NCI-H2029 treated with DMSO at 0.1 percent for 48 hours (cell line): ENCODE results near the gene NMUR2.

Experiments used
- DNase-seq: peaks from one replicate; lab custom pipeline; 2025; lab: John Stamatoyannopoulos, UW

Gene NMUR2, protein sequence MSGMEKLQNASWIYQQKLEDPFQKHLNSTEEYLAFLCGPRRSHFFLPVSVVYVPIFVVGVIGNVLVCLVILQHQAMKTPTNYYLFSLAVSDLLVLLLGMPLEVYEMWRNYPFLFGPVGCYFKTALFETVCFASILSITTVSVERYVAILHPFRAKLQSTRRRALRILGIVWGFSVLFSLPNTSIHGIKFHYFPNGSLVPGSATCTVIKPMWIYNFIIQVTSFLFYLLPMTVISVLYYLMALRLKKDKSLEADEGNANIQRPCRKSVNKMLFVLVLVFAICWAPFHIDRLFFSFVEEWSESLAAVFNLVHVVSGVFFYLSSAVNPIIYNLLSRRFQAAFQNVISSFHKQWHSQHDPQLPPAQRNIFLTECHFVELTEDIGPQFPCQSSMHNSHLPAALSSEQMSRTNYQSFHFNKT

DNA sequence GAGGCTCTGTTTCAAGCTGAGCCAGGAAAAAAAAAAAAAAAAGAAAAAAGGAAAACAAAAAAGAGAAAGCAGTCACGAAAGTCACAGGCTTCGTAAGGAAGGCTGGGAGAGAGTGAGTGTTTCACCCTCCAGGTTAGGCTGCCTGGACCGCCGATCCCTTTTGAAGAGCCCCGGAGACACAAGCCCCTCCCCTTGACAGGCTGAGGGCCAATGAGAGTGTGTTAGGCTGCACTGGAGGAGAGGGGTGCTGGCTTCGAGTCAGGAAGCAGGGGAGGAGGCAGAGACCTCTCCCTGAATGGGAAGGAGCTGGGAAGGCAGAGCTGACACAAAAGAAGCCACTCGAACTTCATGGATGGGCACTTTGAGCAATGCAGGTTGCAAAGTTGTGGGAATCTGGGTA, at the start of gene NMUR2:
TSS of gene NMUR2 (minus strand) at position 135 of the 400 bp plus-strand sequence. CDS start 166 bp downstream, outside the sequence.
- peak; percentile 17 for DNase-seq

DNA sequence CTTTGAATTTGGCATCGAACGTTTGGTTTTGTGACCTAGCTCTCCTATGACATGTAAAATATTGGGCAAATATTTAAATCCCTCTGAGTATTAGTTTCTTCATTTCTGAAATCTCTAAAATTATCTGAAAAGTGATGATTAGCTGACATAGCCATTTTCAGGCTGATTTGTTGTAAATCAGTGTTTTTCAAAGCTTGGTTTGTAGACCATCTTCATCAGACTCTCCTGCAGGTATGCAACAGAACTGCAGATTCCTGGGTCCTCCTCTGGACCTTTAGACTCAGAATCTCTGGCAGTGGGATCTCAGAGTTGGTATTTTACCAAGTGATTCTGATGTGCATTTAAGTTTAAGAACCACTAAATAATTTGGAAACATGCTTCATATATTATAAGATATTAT, 38.9 kb upstream of the NMUR2 start:
- DNase-seq, result no peak

DNA sequence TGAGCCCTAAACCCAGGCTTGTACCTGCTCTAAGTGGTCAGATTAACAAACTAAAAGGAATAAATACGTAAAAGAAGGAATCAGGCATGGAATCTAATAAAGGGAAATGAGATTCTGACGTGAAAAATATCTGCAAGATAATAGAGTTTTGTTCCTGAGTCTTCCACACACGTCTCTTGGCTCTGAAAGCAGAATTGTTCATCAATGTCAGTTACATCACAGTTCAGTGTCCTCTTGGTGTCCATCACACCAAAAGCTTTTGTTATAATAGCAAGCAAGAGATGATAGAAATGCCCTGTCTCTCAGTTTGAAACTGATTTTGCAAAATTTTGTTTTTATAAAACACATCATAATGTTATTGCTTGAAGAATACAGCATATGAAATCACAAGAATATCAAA, 34.7 kb upstream of the NMUR2 start:
- DNase-seq, result no peak

DNA sequence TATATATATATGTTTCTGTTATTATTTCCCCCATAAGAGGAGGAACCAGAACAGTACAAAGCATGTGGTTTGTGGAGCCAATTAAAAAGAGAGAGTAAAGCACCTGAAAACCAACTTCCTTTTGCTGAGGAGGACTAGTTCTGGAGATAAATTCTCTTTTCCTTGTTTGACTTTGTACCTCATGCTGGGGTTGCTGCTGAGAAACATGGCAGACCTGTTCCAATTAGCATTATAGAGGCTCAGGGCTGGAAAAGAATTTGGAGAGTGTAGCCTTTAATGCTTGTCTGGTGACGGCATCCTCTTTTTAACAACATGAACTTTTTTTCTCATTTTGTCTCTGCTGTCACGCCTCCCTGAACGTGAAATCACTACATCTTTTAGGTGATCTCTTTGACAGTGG, 32.8 kb upstream of the NMUR2 start:
- no peak for DNase-seq

DNA sequence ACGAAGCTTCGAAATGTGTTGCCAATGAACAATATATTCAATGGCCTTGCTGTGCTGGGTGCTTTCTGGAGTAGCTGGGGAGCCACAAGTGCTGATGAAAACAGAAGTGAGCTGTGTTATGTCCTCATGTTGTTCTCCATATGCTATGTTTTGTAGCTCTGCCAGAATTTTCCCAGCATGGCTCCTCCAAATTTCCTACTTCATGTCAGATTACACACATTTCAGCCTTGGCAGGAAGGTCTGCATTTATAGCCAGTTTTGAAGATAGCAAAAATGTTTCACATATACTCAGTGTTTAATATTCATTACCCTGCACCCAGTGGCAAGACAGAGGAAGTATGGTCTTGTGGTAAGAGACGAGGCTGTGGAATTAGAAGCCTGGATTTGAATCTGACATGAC, 22.6 kb upstream of the NMUR2 start:
- no peak for DNase-seq

DNA sequence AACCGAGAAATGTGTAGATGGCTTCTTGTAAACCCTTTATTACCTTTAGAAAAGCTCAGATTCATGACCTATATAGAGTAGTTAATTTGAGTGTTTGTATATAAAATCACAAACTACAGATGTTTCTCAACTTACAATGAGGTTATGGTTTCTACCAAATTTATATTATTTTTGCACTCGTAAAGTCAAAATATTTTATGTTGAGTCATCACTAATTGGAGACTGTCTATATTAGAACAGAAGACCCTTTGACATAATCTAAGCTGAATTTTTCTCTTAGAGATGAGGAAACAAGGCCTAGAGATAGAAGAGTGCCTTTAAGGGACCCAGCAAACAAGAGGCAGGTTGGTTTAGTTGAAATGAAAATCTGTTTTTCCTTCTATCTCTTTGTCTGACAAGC, 20.0 kb upstream of the NMUR2 start:
- no peak for DNase-seq

DNA sequence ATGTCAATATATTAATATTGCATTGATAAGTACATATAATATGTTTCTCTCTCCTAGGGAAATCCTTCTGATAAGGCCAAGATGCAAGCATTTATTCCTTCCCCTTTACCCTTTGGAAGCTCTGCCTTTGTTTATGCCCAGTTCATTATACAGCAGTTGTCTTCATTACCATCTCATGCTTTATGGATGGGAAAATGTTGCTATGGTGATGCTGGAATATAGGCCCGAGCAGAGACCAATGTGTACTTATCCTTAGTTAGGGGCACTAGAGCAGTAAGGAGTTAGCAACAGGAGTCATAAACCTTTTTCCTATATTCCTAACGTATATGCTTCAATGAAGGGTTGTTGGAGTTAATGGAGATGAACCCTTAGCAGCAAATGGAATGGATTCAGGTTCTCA, 19.4 kb upstream of the NMUR2 start:
- no peak for DNase-seq

DNA sequence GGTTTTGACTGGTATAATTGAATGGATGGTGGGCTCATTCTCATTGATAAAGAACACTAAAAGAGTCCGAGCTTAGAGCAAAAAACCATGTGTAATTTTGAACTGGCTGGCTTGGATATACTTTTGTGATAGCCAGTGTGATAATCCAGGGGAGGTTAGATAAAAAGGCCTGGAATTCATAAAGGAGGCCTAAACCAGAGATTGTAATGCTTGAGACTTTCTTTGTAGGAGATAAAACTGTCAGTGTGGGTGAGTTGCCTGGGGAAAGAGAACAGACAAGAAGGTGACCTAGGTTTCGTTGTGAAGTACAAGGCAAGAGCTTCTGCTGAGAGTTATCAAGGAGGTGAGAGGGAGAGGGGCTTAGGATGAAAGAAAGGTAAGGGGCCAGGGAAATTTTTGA, 17.0 kb upstream of the NMUR2 start:
- DNase-seq, result no peak

DNA sequence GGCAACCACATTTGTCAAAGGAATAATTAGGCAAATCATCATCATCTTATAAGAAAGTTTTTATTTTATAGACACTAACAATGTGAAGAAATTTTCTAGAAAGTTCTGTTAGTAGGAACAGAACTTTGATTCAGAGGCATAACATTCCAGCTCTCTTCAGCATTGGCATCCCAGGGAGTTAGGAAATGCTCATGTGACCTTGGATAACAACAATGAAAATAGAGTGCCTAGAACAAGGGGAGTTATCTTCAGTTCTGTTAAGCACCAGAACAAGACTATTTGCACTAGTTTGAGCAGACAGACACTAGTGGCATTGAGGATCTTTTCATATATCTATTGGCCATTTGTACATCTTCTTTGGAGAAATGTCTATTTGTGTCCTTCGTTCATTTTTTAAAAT, 7.0 kb upstream of the NMUR2 start:
- DNase-seq, result no peak

DNA sequence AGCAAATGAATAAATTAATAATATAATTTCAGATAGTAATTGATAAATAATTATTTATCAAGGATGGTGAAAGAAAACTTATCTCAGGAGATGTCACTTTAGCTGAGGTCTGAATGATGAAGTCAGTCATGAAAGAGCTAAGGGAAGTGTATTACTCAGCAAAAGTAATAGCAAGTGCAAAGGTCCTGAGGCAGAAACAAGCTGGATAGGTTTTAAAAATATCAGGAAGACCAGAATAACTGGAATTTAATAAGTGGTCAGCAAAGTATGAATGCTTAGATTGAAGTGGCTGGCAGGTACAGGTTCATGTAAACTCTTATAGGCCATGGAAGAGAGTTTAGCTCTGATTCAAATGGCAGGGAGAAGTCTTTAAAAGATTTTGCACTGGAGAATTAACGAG, 1.0 kb upstream of the NMUR2 start:
- no peak for DNase-seq

DNA sequence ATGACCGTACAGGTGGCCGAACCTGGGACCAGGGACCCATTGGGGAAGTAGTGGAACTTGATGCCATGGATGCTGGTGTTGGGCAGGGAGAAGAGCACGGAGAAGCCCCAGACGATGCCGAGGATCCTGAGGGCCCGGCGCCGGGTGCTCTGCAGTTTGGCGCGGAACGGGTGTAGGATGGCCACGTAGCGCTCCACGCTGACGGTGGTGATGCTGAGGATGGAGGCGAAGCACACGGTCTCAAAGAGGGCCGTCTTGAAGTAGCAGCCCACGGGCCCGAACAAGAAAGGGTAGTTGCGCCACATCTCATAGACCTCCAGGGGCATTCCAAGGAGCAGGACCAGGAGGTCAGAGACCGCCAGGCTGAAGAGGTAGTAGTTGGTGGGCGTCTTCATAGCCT, 585 bp downstream of the NMUR2 start:
- DNase-seq, result no peak

DNA sequence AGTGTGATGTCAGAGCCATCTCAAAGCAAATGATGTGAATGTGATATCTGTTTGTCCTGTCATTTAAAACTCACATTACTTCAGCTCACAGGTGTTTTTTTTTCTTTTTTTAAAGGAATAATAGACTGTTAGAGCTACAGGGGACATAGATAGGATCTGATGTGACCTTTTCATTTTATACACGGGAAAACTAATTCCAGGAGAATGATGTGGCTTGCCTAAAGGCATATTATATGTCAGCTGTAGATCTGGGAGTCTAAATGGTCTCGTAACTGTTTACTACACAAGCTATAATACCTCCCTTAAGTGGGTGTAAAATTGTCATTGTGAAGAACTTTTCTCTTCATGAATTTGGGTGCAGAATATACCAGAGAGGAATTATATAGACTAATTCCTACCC, 2.0 kb downstream of the NMUR2 start:
- DNase-seq, result no peak

DNA sequence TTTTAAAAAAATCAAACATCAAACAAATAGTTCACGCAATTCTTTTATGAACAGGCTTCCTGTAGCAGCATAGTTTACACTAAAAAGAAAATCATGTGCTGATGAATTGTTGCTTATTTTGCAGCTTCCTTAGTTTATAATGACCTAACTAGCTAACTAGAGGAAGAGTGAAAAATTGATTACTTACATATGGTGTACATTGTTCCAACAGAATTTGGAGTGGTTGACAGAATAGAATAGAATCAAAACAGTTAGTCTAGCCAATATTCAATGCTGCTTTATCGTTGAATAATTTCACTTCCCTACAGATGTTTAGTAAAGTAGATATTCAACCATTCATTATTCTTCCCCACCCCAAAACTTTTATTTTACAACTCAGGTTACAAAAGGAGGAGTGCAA, 4.2 kb downstream of the NMUR2 start:
- no peak for DNase-seq

DNA sequence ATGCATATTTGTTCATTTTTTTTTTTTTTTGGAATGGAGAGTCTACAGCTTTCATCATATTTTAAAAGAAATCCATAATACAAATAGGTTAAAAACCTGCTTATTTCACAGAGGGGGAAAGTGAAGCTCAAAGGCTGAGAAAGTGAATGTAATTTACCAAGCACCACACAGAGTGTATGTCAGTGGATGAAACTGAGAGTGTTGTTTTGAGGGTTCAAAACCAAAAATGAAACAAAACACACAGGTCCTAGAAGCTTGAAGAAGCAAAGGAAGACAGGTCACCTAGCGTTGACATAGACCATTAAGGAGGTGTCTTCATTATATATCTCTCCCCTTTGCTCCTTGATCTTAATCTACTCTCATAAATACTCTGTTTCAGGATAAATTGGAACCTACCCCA, 7.5 kb downstream of the NMUR2 start:
- no peak for DNase-seq

DNA sequence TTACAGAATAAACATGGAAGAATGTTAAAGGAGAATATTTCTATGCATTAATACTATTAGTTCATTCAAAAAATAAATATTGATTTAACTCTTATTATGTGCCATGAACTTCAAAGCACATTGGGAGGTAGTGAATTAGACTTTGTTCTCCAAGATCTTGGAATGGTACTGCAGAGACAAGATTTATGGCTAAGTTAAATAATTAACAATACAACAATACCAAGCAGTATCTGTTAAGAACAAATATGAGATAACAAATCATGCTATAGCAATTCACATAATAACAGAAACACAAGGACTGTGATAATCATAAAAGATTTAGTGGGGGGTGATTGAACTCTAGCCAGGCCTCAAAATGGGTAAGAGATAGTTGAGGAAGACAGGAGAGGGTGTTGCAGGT, 11.6 kb downstream of the NMUR2 start:
- DNase-seq, result no peak

DNA sequence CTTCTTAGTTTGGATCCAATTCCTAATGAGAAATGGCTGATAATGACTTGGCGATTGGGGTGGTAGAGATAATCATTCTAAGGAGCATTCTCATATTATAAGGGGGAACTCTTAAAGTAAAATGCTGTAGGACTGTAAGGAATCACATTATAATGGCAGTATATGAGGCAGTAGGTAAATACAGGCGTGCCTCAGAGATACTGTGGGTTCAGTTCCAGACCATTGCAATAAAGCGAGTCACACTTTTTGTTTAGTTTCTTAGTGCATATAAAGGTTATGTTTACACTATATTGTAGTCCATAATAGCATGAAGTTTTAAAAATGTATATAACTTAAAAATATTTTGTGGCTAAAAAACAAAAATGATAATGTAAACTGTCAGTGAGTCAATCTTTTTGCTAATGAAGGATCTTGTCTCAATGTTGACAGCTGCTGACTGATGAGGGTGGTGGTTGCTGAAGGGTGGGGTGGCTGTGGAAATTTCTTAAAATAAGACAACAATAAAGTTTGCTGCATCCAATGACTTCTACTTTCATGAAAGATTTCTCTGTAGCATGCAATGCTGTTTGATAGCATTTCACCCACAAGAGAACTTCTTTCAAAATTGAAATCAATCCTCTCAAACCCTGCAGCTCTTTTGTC, 15.8 kb downstream of the NMUR2 start:
- DNase-seq, result no peak

DNA sequence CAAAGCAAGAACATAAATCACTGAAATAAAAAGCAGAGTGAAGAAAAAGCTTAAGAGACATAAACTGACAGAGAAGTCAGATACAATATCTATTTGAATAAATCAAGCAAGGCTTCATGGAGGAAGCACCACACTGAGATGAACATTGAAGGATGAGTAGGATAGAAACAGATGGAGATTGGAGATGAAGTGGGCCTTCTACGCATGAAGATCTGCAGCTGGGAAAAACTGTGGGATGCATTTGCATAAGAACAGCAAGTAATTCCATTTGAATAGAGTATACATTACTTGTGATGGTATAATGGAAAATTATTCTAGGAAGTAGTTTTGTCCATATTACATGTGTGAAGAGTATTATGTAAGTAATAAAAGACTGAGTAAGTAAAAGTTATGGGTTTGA, 16.5 kb downstream of the NMUR2 start:
- DNase-seq, result no peak

DNA sequence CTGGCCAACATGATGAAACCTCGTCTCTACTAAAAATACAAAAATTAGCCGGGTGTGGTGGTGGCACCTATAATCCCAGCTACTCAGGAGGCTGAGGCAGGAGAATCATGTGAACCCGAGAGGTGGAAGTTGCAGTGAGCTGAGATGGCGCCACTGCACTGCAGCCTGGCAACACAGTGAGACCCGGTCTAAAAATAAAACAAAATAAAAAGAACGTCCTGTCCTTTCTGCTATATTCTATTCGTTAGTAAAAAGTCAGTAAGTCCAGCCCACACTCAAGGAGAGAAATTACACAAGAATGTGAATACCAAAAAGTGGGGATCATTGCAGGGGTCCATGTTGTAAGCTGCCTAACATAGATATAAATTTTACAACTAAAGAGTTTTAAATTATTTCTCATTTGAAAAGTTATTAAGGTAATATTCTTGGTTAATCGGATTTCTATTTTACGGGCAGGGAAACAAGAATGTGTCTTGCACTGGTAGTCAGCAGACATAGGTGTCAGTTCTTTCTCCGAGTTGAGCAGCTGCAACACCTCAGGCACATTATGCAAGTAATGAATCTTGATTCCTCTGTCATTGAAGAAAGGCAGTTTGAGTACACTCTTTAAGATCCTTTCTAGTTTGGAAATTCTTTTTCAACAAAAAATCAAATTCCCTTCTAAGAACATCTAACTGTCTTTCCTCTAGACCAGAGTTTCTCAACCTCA, 24.5 kb downstream of the NMUR2 start:
- no peak for DNase-seq

DNA sequence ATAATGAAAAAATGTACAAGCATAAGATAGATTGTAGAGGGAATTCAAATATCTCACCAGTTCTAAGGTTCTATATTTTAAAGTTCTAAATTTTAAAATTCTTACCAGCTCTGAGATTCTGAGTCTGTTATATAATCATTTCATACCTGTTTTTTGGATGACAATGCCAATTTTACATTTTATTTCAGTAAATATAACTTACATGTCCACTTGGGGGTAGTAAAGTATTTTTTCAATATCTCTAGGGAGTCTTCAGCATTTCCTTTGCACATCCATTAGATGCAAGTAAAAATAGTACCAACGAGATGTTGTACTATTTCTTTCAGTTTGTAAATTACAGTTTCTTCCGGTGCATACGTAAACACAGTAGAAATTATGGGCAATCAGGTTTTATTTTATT, 25.7 kb downstream of the NMUR2 start:
- no peak for DNase-seq

DNA sequence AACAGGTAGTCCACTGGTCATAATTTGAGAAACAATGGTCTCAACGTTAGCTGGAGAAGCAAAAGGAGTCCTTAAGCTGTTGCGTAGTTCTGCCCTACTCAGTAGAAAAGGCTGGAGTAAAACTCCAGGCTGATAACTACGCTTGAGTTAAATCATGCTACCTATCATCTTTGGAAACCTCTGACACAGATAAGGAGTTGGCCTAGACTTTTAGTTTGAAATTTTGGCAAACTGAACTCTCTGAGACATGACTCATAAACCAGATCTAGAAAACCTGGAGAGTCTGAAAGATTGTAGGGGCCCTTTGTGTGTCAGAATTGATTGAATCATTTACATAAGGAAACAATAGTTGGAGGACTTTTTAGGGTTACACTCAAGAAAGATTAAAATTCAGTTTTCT, 26.3 kb downstream of the NMUR2 start:
- DNase-seq, result no peak

DNA sequence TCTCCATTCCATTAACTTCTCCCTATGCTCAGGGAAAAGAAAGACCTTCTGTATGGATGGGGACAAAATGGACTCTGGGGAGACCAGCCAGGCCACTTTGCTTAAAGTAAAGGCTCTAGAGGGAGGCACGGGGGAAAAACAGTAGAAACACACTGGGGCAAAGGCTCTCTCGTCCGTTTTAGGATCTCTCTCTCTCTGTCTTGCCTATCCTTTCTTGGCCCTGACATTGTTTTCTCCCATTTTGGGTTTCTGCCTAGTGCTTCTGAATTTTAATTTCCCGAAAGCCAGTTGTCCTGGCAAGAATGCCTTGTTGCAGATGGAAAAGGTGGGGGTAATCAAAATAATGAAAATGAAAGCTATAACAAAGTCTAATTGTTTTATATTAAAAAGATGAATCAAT, 28.2 kb downstream of the NMUR2 start:
- DNase-seq, result no peak

DNA sequence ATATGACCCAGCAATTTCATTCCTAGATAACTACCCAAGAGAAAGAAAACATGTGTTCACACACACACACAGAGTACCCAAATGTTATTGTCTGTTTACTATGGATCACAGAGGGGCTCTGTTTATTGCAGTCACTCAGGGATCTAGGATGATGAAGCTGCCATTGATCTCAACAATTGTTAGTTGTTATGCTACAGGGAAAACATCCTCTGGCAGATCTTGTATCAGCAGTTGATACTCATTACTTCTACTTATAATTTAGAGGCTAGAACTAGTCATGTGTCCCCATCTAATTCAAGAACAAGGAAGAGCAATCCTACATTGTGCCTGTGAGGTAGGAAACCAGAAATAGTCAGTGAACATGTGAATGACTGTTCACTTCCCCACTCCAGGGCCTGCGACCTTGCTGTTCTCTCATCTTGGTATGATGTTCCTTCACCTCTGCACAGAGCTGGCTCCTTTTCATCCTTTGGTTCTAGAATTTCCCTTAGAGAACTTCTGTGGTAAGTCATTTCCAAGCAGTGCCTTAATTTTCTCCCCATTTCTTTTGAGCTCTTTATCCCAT, 30.3 kb downstream of the NMUR2 start:
- no peak for DNase-seq

DNA sequence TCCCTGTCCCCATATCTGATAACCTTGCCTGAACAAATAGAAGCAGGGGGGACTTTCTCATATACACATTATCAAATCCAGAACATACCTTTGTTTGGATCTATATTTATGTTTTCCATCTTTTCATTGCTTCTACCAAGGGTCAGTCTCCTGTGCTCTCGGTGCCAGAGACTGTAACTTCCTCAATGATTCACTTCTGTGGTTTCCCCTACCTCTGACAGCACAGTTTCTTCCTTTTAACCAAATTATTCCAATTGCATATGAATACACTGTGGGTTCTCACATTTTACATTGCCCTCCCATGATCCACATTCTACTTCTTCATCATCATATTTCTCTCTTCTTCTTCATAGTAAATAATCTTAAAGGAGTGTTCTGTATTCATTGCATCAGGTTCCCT, 32.2 kb downstream of the NMUR2 start:
- DNase-seq, result no peak
